ENCODE results near the gene HIRA. TPM values are rescaled to one million over a fixed set of nuclear protein-coding genes. Genes with fewer than 3 reads are reported as not detected.

Gene HIRA
- total RNA-seq, 1 donor from 2014 or later: 29.2 TPM

- no peak for DNase-seq (ENCODE audit: low spot score)
Measured at GRCh38 chr22:19410941-19411689, 20.4 kb downstream of the HIRA start.

GRCh38 chr22:19407649-19408606 is 23.6 kb downstream of the HIRA start:
- DNase-seq (ENCODE audit: low spot score): no peak

GRCh38 chr22:19406846-19407245 is 24.7 kb downstream of the HIRA start:
- no peak for DNase-seq (ENCODE audit: low spot score)

- no peak for DNase-seq (ENCODE audit: low spot score)
Measured at GRCh38 chr22:19406281-19406811, 25.2 kb downstream of the HIRA start.

GRCh38 chr22:19405652-19406051 is 25.9 kb downstream of the HIRA start:
- no peak for DNase-seq (ENCODE audit: low spot score)

GRCh38 chr22:19405133-19405532 is 26.4 kb downstream of the HIRA start:
- no peak for DNase-seq (ENCODE audit: low spot score)

- no peak for DNase-seq (ENCODE audit: low spot score)
Measured at GRCh38 chr22:19404676-19405075, 26.9 kb downstream of the HIRA start.

- DNase-seq (ENCODE audit: low spot score): no peak
Measured at GRCh38 chr22:19402642-19403191, 28.8 kb downstream of the HIRA start.

- no peak for DNase-seq (ENCODE audit: low spot score)
Measured at GRCh38 chr22:19401483-19401882, 30.1 kb downstream of the HIRA start.

- no peak for DNase-seq (ENCODE audit: low spot score)
Measured at GRCh38 chr22:19400881-19401280, 30.7 kb downstream of the HIRA start.

- DNase-seq (ENCODE audit: low spot score): no peak
Measured at GRCh38 chr22:19398652-19399051, 32.9 kb downstream of the HIRA start.

- DNase-seq (ENCODE audit: low spot score): no peak
Measured at GRCh38 chr22:19398206-19398605, 33.3 kb downstream of the HIRA start.

- no peak for DNase-seq (ENCODE audit: low spot score)
Measured at GRCh38 chr22:19397734-19398104, 33.8 kb downstream of the HIRA start.

- DNase-seq (ENCODE audit: low spot score): no peak
Measured at GRCh38 chr22:19396934-19397733, 34.4 kb downstream of the HIRA start.

GRCh38 chr22:19396561-19396933 is 35.0 kb downstream of the HIRA start:
- DNase-seq (ENCODE audit: low spot score): no peak

GRCh38 chr22:19395276-19395675 is 36.3 kb downstream of the HIRA start:
- DNase-seq (ENCODE audit: low spot score): no peak

GRCh38 chr22:19394274-19395050 is 37.1 kb downstream of the HIRA start:
- no peak for DNase-seq (ENCODE audit: low spot score)

- DNase-seq (ENCODE audit: low spot score): no peak
Measured at GRCh38 chr22:19393704-19394103, 37.8 kb downstream of the HIRA start.

GRCh38 chr22:19387575-19387974 is 44.0 kb downstream of the HIRA start:
- DNase-seq (ENCODE audit: low spot score): no peak

- no peak for DNase-seq (ENCODE audit: low spot score)
Measured at GRCh38 chr22:19387038-19387437, 44.5 kb downstream of the HIRA start.
